Liver (tissue), 3 donors: Measurements from ENCODE around the gene PTK6.

ENCODE experiments used
- ATF3 ChIP-seq: IDR thresholded peaks from 2 replicates; pipeline ENCODE4 v1.6.1; 2016; ENCODE audit warnings: antibody characterized with exemption
- CTCF ChIP-seq: fragments of 150-350 bp; IDR thresholded peaks from 2 replicates; pipeline ENCODE4 v1.5.1; 2017; ENCODE audit warnings: improper control_type of control experiment, low read depth, low read length; ENCODE audit not compliant: missing input control
- FOXA1 ChIP-seq: IDR thresholded peaks from 2 replicates; pipeline ENCODE4 v1.6.1; 2016; ENCODE audit warnings: antibody characterized with exemption
- GABPA ChIP-seq, 2 donors: IDR thresholded peaks in 1 of 2; conservative IDR thresholded peaks in 1 of 2; 2 replicates each; pipeline ENCODE4 v1.6.1; 2016; ENCODE audit warnings: antibody characterized with exemption in 2 of 2, mild to moderate bottlenecking in 1 of 2, moderate library complexity in 1 of 2
- HNF4G ChIP-seq: IDR thresholded peaks from 2 replicates; pipeline ENCODE4 v1.6.1; 2016; ENCODE audit warnings: antibody characterized with exemption
- RAD21 ChIP-seq, 2 donors: IDR thresholded peaks; 2 replicates each; pipeline ENCODE4 v1.6.1; 2016; ENCODE audit warnings: antibody characterized with exemption in 2 of 2, mild to moderate bottlenecking in 2 of 2
- SP1 ChIP-seq: IDR thresholded peaks from 2 replicates; pipeline ENCODE4 v1.6.1; 2018; ENCODE audit warnings: antibody characterized with exemption, mild to moderate bottlenecking
- TAF1 ChIP-seq: conservative IDR thresholded peaks from 2 replicates; pipeline ENCODE4 v1.6.1; 2016; ENCODE audit warnings: antibody characterized with exemption, mild to moderate bottlenecking
- YY1 ChIP-seq: IDR thresholded peaks from 2 replicates; pipeline ENCODE4 v1.6.1; 2016; ENCODE audit warnings: antibody characterized with exemption, mild to moderate bottlenecking
- ZBTB33 ChIP-seq: IDR thresholded peaks from 2 replicates; pipeline ENCODE4 v1.6.1; 2016; ENCODE audit warnings: antibody characterized with exemption
- donor health status: healthy.
- donor health status: healthy.

GRCh38 chr20:63481503-63481902 lies 55.7 kb downstream of the PTK6 start:
- TF ChIP-seq ATF3 (no peak), CTCF (no peak), GABPA (IDR thresholded peaks at IDR 0.05 in 1 of 2, conservative IDR thresholded peaks at IDR 0.05 in 1 of 2) (no peak), HNF4G (no peak), ZBTB33 (no peak), TAF1 (no peak), RAD21 (IDR thresholded peaks at IDR 0.05) (no peak), FOXA1 (no peak), SP1 (no peak), YY1 (no peak)
